ENCODE measurements around the gene GREM1.

DNA sequence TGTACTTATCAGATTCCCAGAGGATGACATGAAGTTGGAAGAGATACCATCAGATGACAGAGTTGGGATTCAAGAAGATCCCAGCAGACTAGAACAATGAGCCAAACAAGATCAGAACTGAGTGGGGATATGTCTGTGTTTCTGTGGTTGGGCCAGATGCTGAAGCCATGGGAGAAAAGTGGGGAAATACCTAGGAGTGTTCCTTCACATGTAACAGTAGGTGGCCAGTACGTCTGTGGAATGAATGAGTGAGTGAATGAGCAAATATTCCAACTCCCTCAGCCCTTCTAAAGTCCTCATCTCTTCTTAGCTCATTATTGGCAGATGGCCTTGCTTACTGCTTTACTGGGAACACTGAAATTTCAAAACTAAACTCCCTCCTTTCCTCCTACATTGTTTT lies 32.2 kb upstream of the GREM1 start:
- TF ChIP-seq CTCF (conservative IDR thresholded peaks at IDR 0.05; ENCODE audit: low read length) (no peak), EZH2phosphoT487 (IDR thresholded peaks at IDR 0.05; ENCODE audit: borderline replicate concordance) (no peak)

Data from Loucy (cell line).